ENCODE results near the gene REELD1. TPM values are rescaled to one million over a fixed set of nuclear protein-coding genes. Genes with fewer than 3 reads are reported as not detected.
A peak's percentile ranks its signal among the peaks of the same experiment; 100 is the strongest.

REELD1 gene
- total and polyA plus RNA-seq, 2 of the 4 experiments (the other 2 are of a cell fraction): not detected

DNA sequence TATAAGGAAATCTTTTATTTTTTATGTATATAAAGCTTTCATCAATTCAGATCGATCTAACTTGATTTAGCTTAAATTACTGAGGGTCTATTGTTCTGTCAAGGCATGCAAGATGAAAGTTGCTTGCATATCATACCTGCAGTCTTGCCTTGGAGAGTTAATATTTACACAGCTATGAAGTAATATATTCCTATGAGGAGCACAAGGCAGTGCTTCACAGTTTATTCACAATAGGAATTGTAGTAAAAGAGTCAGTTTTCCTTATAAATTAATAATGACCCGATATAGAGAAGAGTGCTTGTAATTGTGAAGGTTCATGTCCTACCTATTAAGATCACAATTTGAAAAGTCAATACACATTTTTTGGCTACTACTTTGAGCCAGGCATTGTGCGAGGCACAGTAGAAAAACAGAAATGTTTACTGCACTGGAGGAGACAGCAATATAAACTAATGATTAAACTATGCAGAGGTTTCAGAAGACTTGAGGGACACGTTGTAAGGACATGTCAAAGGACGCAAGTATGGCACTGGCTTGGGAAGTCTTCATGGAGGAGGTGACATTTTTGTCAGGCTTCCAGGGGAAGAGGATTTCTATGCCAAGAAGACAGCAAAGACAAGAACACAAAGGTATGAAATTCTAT lies 38.8 kb downstream of the REELD1 start:
- no peak overlapping the region for H2BK5ac ChIP-seq (ENCODE audit: low read depth, low read length, poor library complexity, severe bottlenecking)
- WGBS, 2 experiments (ENCODE audit: extremely low coverage in 2 of 2, insufficient read length in 1 of 2): no CpG with 5 or more reads among the region's 5 CpGs
- CTCF ChIA-PET: no interaction called here

More for the DNA sequence above, 38.8 kb downstream of the REELD1 start:
- Histone ChIP-seq H4K91ac (ENCODE audit: insufficient read depth, low read depth, low read length) (no peak overlapping the region), H2BK15ac (ENCODE audit: low read depth, low read length) (no peak overlapping the region), H3K4me3 (ENCODE audit: insufficient read depth, low read depth, low read length) (no peak overlapping the region), H2BK120ac (ENCODE audit: low read depth, low read length) (no peak overlapping the region), H2AK9ac (replicated peaks; ENCODE audit: low read depth, low read length, poor library complexity) (no peak overlapping the region), H3K14ac (replicated peaks; ENCODE audit: low read depth, low read length) (no peak overlapping the region), H4K5ac (ENCODE audit: low read depth, low read length) (no peak overlapping the region), H3K27me3 (ENCODE audit: control insufficient read depth, insufficient read depth, low read length) (no peaks in the 10 kb centered on the region), H2AK5ac (ENCODE audit: low read depth, low read length) (no peak overlapping the region), H3K4me2 (ENCODE audit: low read depth, low read length) (no peak overlapping the region), H4K20me1 (ENCODE audit: insufficient read depth, low read length) (no peaks in the 10 kb centered on the region), H2AFZ (replicated peaks; ENCODE audit: low read length, poor library complexity) (no peak overlapping the region), H3K36me3 (ENCODE audit: control insufficient read depth, insufficient read depth, low read length) (0 out of 2 replicates have a peak, but pooled peaks cover 1% of the 10 kb centered on the region), H3K79me1 (ENCODE audit: low read depth in 1 of 2, low read length in 2 of 2) (no peaks in the 10 kb centered on the region; a peak in 1 of 4 replicates), H3K9me3 (ENCODE audit: control insufficient read depth, insufficient read depth, low read length) (no peaks in the 10 kb centered on the region), H3K56ac (ENCODE audit: extremely low read depth, insufficient read depth, low read length) (no peak overlapping the region), H3K9ac (ENCODE audit: low read depth, low read length) (no peak overlapping the region), H3K4me1 (ENCODE audit: control insufficient read depth, insufficient read depth, low read length) (peaks cover 6% of the 10 kb centered on the region), H3K4ac (ENCODE audit: low read depth, low read length) (no peak overlapping the region), H3K23ac (ENCODE audit: low read depth, low read length) (no peak overlapping the region), H3K18ac (ENCODE audit: low read depth, low read length) (no peak overlapping the region), H3K27ac (ENCODE audit: insufficient read depth, low read length) (no peak overlapping the region), H2BK20ac (ENCODE audit: low read depth, low read length) (0 out of 2 replicates have a peak overlapping the region, but pooled peaks have one; percentile 14), H3K9me1 (ENCODE audit: insufficient read depth, low read length) (peaks cover 8% of the 10 kb centered on the region; the same call in 1 of the 2 replicates), H4K8ac (ENCODE audit: low read depth in 2 of 2, low read length in 2 of 2) (no peak overlapping the region)
- POLR2A ChIA-PET (ENCODE audit: unreplicated experiment): no interaction called here
- dilution Hi-C loops (cut with HindIII; ENCODE audit: low sequenced_read_pairs, unreplicated experiment) (no loop called here), in situ Hi-C loops (cut with MboI; ENCODE audit: low sequenced_read_pairs) (no loop called here), intact Hi-C loops (cut with micrococcal nuclease) (no loop called here)
- no peak for DNase-seq
- TF ChIP-seq CHD1 (IDR thresholded peaks at IDR 0.05; ENCODE audit: low read depth, low read length): no peak
- no peak for TF ChIP-seq POLR2A (IDR thresholded peaks at IDR 0.05; ENCODE audit: low read depth, low read length)
- TF ChIP-seq RAD21 (IDR thresholded peaks at IDR 0.05; ENCODE audit: low read length): no peak
- no peak for TF ChIP-seq MXI1 (IDR thresholded peaks at IDR 0.05; ENCODE audit: borderline replicate concordance, low read depth, low read length)
- TF ChIP-seq ELK1 (IDR thresholded peaks at IDR 0.05; ENCODE audit: borderline replicate concordance, low read depth, low read length): no peak
- TF ChIP-seq FOS (IDR thresholded peaks at IDR 0.05; ENCODE audit: low read depth, low read length): no peak
- TF ChIP-seq MAZ (IDR thresholded peaks at IDR 0.05; ENCODE audit: borderline replicate concordance, low read depth, low read length): no peak
- TF ChIP-seq CEBPB (IDR thresholded peaks at IDR 0.05; ENCODE audit: low read depth, low read length): no peak
- TF ChIP-seq, protein P1, sequence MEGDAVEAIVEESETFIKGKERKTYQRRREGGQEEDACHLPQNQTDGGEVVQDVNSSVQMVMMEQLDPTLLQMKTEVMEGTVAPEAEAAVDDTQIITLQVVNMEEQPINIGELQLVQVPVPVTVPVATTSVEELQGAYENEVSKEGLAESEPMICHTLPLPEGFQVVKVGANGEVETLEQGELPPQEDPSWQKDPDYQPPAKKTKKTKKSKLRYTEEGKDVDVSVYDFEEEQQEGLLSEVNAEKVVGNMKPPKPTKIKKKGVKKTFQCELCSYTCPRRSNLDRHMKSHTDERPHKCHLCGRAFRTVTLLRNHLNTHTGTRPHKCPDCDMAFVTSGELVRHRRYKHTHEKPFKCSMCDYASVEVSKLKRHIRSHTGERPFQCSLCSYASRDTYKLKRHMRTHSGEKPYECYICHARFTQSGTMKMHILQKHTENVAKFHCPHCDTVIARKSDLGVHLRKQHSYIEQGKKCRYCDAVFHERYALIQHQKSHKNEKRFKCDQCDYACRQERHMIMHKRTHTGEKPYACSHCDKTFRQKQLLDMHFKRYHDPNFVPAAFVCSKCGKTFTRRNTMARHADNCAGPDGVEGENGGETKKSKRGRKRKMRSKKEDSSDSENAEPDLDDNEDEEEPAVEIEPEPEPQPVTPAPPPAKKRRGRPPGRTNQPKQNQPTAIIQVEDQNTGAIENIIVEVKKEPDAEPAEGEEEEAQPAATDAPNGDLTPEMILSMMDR (conservative IDR thresholded peaks at IDR 0.05; ENCODE audit: low read depth, low read length): no peak
- no peak for TF ChIP-seq NFE2L2 (IDR thresholded peaks at IDR 0.05; ENCODE audit: low read depth, low read length)
- TF ChIP-seq, protein P2, sequence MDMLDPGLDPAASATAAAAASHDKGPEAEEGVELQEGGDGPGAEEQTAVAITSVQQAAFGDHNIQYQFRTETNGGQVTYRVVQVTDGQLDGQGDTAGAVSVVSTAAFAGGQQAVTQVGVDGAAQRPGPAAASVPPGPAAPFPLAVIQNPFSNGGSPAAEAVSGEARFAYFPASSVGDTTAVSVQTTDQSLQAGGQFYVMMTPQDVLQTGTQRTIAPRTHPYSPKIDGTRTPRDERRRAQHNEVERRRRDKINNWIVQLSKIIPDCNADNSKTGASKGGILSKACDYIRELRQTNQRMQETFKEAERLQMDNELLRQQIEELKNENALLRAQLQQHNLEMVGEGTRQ (IDR thresholded peaks at IDR 0.05; ENCODE audit: low read depth, low read length): no peak
- no peak for TF ChIP-seq RFX5 (IDR thresholded peaks at IDR 0.05; ENCODE audit: low read depth, low read length)
- TF ChIP-seq BHLHE40 (IDR thresholded peaks at IDR 0.05; ENCODE audit: low read depth, low read length): no peak
- TF ChIP-seq MAFK (IDR thresholded peaks at IDR 0.05; ENCODE audit: low read depth, low read length): no peak
- TF ChIP-seq RCOR1 (IDR thresholded peaks at IDR 0.05; ENCODE audit: insufficient replicate concordance, low read length): no peak
- TF ChIP-seq SMC3 (IDR thresholded peaks at IDR 0.05; ENCODE audit: low read depth, low read length): no peak
- no TSS peak for BruUV-seq (replicated peaks)
- no peak for ATAC-seq (ENCODE audit: low read depth)

Measured in IMR-90 (cell line).